Measurements from ENCODE around the gene PTPRE. TPM values are rescaled to one million over a fixed set of nuclear protein-coding genes. Genes with fewer than 3 reads are reported as not detected.
A peak's percentile ranks its signal among the peaks of the same experiment; 100 is the strongest.

The PTPRE gene
- total and polyA plus RNA-seq, 2 donors from 2014 or later: 1.1 to 25.7 TPM

DNA sequence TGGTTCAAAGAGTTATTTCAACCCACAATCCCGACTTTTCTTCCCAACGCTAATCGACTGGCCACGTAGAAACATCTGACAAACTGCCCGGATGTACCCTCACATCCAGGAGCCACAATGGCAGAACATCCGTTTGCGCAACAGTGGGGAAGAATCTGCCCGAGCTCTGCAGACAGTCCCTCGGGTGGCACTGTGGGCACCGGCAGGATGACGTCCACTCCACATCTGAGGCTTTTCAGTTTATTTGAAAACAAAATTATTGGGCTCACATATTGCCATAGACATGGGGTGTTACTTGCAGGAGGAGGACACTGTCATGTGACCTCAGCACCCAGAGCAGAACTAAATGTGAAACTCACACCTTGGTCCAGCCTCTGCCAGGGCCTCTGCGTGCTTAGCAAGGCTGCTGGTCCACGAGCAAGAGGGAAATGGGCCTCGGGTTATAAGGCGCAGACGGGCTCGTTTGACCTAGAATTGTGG is 135.3 kb downstream of the PTPRE start:
- no peak for FAIRE-seq
- TF ChIP-seq, protein P1, sequence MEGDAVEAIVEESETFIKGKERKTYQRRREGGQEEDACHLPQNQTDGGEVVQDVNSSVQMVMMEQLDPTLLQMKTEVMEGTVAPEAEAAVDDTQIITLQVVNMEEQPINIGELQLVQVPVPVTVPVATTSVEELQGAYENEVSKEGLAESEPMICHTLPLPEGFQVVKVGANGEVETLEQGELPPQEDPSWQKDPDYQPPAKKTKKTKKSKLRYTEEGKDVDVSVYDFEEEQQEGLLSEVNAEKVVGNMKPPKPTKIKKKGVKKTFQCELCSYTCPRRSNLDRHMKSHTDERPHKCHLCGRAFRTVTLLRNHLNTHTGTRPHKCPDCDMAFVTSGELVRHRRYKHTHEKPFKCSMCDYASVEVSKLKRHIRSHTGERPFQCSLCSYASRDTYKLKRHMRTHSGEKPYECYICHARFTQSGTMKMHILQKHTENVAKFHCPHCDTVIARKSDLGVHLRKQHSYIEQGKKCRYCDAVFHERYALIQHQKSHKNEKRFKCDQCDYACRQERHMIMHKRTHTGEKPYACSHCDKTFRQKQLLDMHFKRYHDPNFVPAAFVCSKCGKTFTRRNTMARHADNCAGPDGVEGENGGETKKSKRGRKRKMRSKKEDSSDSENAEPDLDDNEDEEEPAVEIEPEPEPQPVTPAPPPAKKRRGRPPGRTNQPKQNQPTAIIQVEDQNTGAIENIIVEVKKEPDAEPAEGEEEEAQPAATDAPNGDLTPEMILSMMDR (IDR thresholded peaks at IDR 0.05; ENCODE audit: borderline replicate concordance, extremely low read depth, insufficient read depth): no peak

DNA sequence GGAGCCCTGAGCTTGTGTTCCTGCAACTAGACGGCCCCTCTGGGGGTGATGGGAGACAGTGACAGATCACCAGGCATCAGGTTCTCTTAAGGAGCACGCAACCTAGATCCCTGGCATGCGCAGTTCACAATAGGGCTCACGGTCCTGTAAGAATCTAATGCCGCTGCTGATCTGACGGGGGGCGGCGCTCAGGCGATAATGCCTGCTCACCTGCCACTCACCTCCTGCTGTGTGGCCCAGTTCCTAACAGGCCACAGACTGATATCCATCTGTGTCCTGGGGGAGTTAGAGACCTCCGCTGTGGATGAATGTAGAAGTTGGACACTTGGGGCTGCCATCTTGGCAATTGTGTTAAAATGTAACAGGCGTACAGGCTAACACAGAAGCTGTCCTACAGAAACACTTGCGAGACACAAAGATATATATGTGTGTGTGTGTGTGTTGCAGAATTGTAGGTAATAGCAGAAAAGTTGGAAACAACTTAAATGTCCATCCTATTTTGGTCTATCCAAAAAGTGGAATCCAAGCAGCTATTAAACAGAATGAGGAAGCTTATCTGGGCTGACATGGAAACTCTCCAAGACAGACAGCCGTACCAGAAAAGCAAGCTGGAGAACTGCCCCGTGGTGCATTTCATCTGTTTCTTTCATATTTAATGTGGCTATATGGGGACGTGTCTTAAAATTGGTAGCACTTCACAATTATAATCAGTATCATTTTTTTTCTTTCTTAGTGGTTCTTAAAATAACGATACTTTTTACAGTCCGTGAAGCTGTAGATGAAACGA is 136.5 kb downstream of the PTPRE start:
- Histone ChIP-seq H3K4me3 (ENCODE audit: low read length in 3 of 3) (no peak overlapping the region), H3K9ac (ENCODE audit: low read length in 3 of 3) (no peak overlapping the region), H3K4me1 (ENCODE audit: control insufficient read depth in 2 of 3, insufficient read depth in 2 of 3, low read depth in 1 of 3, low read length in 3 of 3) (peaks cover 0 to 7% (median 5%) of the 10 kb centered on the region in 3 donors), H3K36me3 (ENCODE audit: control insufficient read depth in 2 of 3, insufficient read depth in 3 of 3, low read length in 3 of 3) (no peaks in the 10 kb centered on the region), H3K9me3 (ENCODE audit: control insufficient read depth in 2 of 3, insufficient read depth in 1 of 3, low read length in 3 of 3) (no peaks in the 10 kb centered on the region), H3K27me3 (ENCODE audit: control insufficient read depth, insufficient read depth, low read length) (no peaks in the 10 kb centered on the region), H3K27ac (ENCODE audit: low read depth in 2 of 2, low read length in 2 of 2) (no peak overlapping the region)
- FAIRE-seq (no peak), DNase-seq (peak in 1 of 5 donors; percentile 37)
- TF ChIP-seq, protein P1 (IDR thresholded peaks at IDR 0.05; ENCODE audit: borderline replicate concordance, extremely low read depth, insufficient read depth): no peak
- intact Hi-C loops (cut with DNase I): no loop called here

More for the DNA sequence above, 135.3 kb downstream of the PTPRE start:
- Histone ChIP-seq H3K36me3 (ENCODE audit: control insufficient read depth in 2 of 3, insufficient read depth in 3 of 3, low read length in 3 of 3) (no peaks in the 10 kb centered on the region), H3K4me1 (ENCODE audit: control insufficient read depth in 2 of 3, insufficient read depth in 2 of 3, low read depth in 1 of 3, low read length in 3 of 3) (peaks cover 0 to 5% (median 1%) of the 10 kb centered on the region in 3 donors), H3K9ac (ENCODE audit: low read length in 3 of 3) (no peak overlapping the region), H3K27ac (ENCODE audit: low read depth in 2 of 2, low read length in 2 of 2) (no peak overlapping the region), H3K27me3 (ENCODE audit: control insufficient read depth, insufficient read depth, low read length) (no peaks in the 10 kb centered on the region), H3K9me3 (ENCODE audit: control insufficient read depth in 2 of 3, insufficient read depth in 1 of 3, low read length in 3 of 3) (no peaks in the 10 kb centered on the region), H3K4me3 (ENCODE audit: low read length in 3 of 3) (no peak overlapping the region)
- peak in 2 of 5 donors; percentile 19 to 29 for DNase-seq
- intact Hi-C loops (cut with DNase I): no loop called here

DNA sequence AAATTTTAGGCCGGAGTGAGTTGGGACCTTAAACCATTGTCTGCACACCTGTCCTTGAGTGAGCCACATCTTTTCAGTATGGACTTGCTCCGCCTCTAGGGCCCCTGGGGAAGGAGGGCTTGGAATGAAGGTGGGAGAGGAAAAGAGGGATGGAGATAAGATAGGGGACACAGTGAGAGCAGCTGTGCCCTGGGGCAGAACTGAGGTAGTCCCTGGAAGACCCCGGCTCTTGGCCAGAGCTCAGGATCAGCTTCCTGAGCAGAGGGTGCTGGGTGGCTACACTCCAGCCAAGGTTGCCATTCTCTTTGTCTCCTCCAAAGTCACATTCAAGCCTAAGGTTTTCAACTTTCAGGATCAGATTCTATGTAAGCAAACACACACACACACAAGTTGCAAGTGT is 137.3 kb downstream of the PTPRE start:
- Histone ChIP-seq H3K4me1 (ENCODE audit: control insufficient read depth in 2 of 3, insufficient read depth in 2 of 3, low read depth in 1 of 3, low read length in 3 of 3) (peaks cover 0 to 7% (median 5%) of the 10 kb centered on the region in 3 donors), H3K9me3 (ENCODE audit: control insufficient read depth in 2 of 3, insufficient read depth in 1 of 3, low read length in 3 of 3) (no peaks in the 10 kb centered on the region), H3K27ac (ENCODE audit: low read depth in 2 of 2, low read length in 2 of 2) (no peak overlapping the region), H3K27me3 (ENCODE audit: control insufficient read depth, insufficient read depth, low read length) (no peaks in the 10 kb centered on the region), H3K36me3 (ENCODE audit: control insufficient read depth in 2 of 3, insufficient read depth in 3 of 3, low read length in 3 of 3) (no peaks in the 10 kb centered on the region), H3K9ac (ENCODE audit: low read length in 3 of 3) (no peak overlapping the region), H3K4me3 (ENCODE audit: low read length in 3 of 3) (no peak overlapping the region)
- peak in 1 of 5 donors; percentile 32 for DNase-seq
- intact Hi-C loops (cut with DNase I): no loop called here
- no peak for FAIRE-seq
- TF ChIP-seq, protein P1 (IDR thresholded peaks at IDR 0.05; ENCODE audit: borderline replicate concordance, extremely low read depth, insufficient read depth): no peak
